Upper lobe of left lung (tissue), 4 donors: ENCODE results near the gene TPST2.

Experiments used
- CTCF ChIP-seq, 6 experiments: fragments of 450-650 bp in 4 of 6; fragments of 200-600 bp in 2 of 6; sonication (generic) in 2 of 6; IDR thresholded peaks; one replicate each; pipeline ENCODE4 v1.5.1; 2016 to 2019; ENCODE audit warnings: antibody characterized with exemption in 6 of 6
- EP300 ChIP-seq, 4 donors: sonication (generic); formaldehyde crosslinking; IDR thresholded peaks; one replicate each; pipeline ENCODE4 v1.5.1; 2017; ENCODE audit warnings: antibody characterized with exemption in 4 of 4, control low read depth in 2 of 4
- POLR2AphosphoS5 ChIP-seq, 2 donors: sonication (generic); formaldehyde crosslinking; IDR thresholded peaks; one replicate each; pipeline ENCODE4 v1.5.1; 2017; ENCODE audit warnings: antibody characterized with exemption in 2 of 2

GRCh38 chr22:26604368-26604767, 14.4 kb upstream of the TPST2 start:
- TF ChIP-seq CTCF (IDR thresholded peaks at IDR 0.05) (no peak), EP300 (IDR thresholded peaks at IDR 0.05) (no peak), POLR2AphosphoS5 (IDR thresholded peaks at IDR 0.05) (no peak)
